Parathyroid adenoma (tissue), 2 donors: ENCODE measurements around the gene MRPL11.

Experiments used
- H2AFZ ChIP-seq: fragments of 300-600 bp; sonication (generic); one replicate; pipeline ENCODE4 v1.7.0; 2017; ENCODE audit warnings: antibody characterized with exemption, mild to moderate bottlenecking
- H3K27ac ChIP-seq: fragments of 300-600 bp; sonication (generic); one replicate; pipeline ENCODE4 v1.7.0; 2017
- H3K27me3 ChIP-seq: fragments of 300-600 bp; sonication (generic); one replicate; pipeline ENCODE4 v1.7.0; 2017; ENCODE audit warnings: low read length; ENCODE audit not compliant: control insufficient read depth, insufficient read depth
- H3K36me3 ChIP-seq: fragments of 300-600 bp; sonication (generic); one replicate; pipeline ENCODE4 v1.7.0; 2017; ENCODE audit warnings: low read length; ENCODE audit not compliant: control insufficient read depth, insufficient read depth
- H3K4me1 ChIP-seq: fragments of 300-600 bp; sonication (generic); one replicate; pipeline ENCODE4 v1.7.0; 2017; ENCODE audit warnings: control low read depth
- H3K4me2 ChIP-seq: fragments of 300-600 bp; sonication (generic); one replicate; pipeline ENCODE4 v1.7.0; 2017; ENCODE audit warnings: low read length
- H3K4me3 ChIP-seq: fragments of 300-600 bp; sonication (generic); one replicate; pipeline ENCODE4 v1.7.0; 2017; ENCODE audit warnings: low read depth, low read length
- H3K79me2 ChIP-seq: fragments of 300-600 bp; sonication (generic); one replicate; pipeline ENCODE4 v1.7.0; 2017; ENCODE audit warnings: control low read depth
- H3K9ac ChIP-seq: fragments of 300-600 bp; sonication (generic); one replicate; pipeline ENCODE4 v1.7.0; 2017; ENCODE audit warnings: mild to moderate bottlenecking
- H3K9me3 ChIP-seq: fragments of 300-600 bp; sonication (generic); one replicate; pipeline ENCODE4 v1.7.0; 2017; ENCODE audit warnings: low read length; ENCODE audit not compliant: control insufficient read depth
- CTCF ChIP-seq: fragments of 300-600 bp; sonication (generic); IDR thresholded peaks from one replicate; pipeline ENCODE4 v1.7.0; 2017; ENCODE audit warnings: antibody characterized with exemption, mild to moderate bottlenecking
- donor health status: primary hyperparathyroidism.

Gene MRPL11

GRCh38 chr11:66475349-66476172, 36.9 kb upstream of the MRPL11 start:
- H3K9me3 ChIP-seq, result no peaks in the 10 kb centered on the region
- H3K79me2 ChIP-seq, result no peaks in the 10 kb centered on the region
- H3K4me1 ChIP-seq, result no peaks in the 10 kb centered on the region
- H3K4me2 ChIP-seq, result no peak overlapping the region
- H3K36me3 ChIP-seq, result no peaks in the 10 kb centered on the region
- H3K9ac ChIP-seq, result no peak overlapping the region
- TF ChIP-seq CTCF, result no peak
- H3K4me3 ChIP-seq, result no peak overlapping the region
- H2AFZ ChIP-seq, result no peak overlapping the region
- no peaks in the 10 kb centered on the region for H3K27me3 ChIP-seq
- H3K27ac ChIP-seq, result no peak overlapping the region

GRCh38 chr11:66473608-66474515, 35.2 kb upstream of the MRPL11 start:
- Histone ChIP-seq H3K4me2 (no peak overlapping the region), H3K4me1 (no peaks in the 10 kb centered on the region), H3K27me3 (no peaks in the 10 kb centered on the region), H3K79me2 (no peaks in the 10 kb centered on the region), H3K9ac (no peak overlapping the region), H3K27ac (no peak overlapping the region), H3K4me3 (no peak overlapping the region), H2AFZ (no peak overlapping the region), H3K9me3 (no peaks in the 10 kb centered on the region), H3K36me3 (no peaks in the 10 kb centered on the region)
- no peak for TF ChIP-seq CTCF

DNA sequence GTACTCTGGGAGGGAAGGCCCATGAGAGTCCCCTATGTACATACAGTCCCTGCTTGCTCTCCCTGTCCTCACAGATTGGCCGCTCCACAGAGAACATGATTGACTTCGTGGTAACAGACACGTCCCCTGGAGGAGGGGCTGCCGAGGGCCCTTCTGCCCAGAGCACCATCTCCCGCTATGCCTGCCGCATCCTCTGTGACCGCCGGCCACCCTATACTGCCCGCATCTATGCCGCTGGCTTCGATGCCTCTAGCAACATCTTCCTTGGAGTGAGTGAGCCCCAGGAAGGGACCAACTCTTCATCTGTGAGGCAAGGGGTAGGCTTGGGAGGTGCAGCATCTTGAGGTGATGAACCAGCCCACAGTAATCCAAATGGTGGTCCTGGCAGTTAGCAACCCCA, 34.5 kb upstream of the MRPL11 start:
- no peak for TF ChIP-seq CTCF
- no peak overlapping the region for H3K27ac ChIP-seq
- H2AFZ ChIP-seq, result no peak overlapping the region
- no peaks in the 10 kb centered on the region for H3K27me3 ChIP-seq
- no peak overlapping the region for H3K4me3 ChIP-seq
- no peak overlapping the region for H3K4me2 ChIP-seq
- H3K9ac ChIP-seq, result no peak overlapping the region
- H3K36me3 ChIP-seq, result no peaks in the 10 kb centered on the region
- H3K4me1 ChIP-seq, result no peaks in the 10 kb centered on the region
- no peaks in the 10 kb centered on the region for H3K9me3 ChIP-seq
- peaks cover 2% of the 10 kb centered on the region for H3K79me2 ChIP-seq

- H3K79me2 ChIP-seq, result peaks cover 5% of the 10 kb centered on the region
- H3K4me1 ChIP-seq, result peaks cover 7% of the 10 kb centered on the region
- H3K9me3 ChIP-seq, result no peaks in the 10 kb centered on the region
- H3K9ac ChIP-seq, result no peak overlapping the region
- H3K27ac ChIP-seq, result no peak overlapping the region
- H3K27me3 ChIP-seq, result no peaks in the 10 kb centered on the region
- TF ChIP-seq CTCF, result no peak
- no peak overlapping the region for H2AFZ ChIP-seq
- no peak overlapping the region for H3K4me2 ChIP-seq
- no peak overlapping the region for H3K4me3 ChIP-seq
- no peaks in the 10 kb centered on the region for H3K36me3 ChIP-seq
Measured at GRCh38 chr11:66472054-66472453, 33.4 kb upstream of the MRPL11 start.
